Memory B cell (primary cell): ENCODE measurements around the gene EDARADD.
A peak's percentile ranks its signal among the peaks of the same experiment; 100 is the strongest.

Experiments
- ATAC-seq: fragments of 150-1000 bp; cut with Tn5 transposase; 2 replicates; pipeline ENCODE4 v1.10.0; 2021; ENCODE audit warnings: low read depth, mild to moderate bottlenecking, moderate library complexity
- DNase-seq, 2 donors: peaks; one replicate each; pipeline ENCODE4 v3.0.0; 2022; ENCODE audit warnings: low spot score in 2 of 2
- H3K27ac Mint-ChIP-seq: one replicate; pipeline ENCODE4 v1.8.0; 2022; ENCODE audit warnings: mild to moderate bottlenecking, moderate library complexity, mixed read lengths
- H3K27me3 Mint-ChIP-seq: one replicate; pipeline ENCODE4 v1.8.0; 2022; ENCODE audit warnings: mixed read lengths
- H3K36me3 Mint-ChIP-seq: one replicate; pipeline ENCODE4 v1.8.0; 2022; ENCODE audit warnings: mild to moderate bottlenecking, mixed read lengths
- H3K4me1 Mint-ChIP-seq: one replicate; pipeline ENCODE4 v1.8.0; 2022; ENCODE audit warnings: mixed read lengths
- H3K4me3 Mint-ChIP-seq: one replicate; pipeline ENCODE4 v1.8.0; 2022; ENCODE audit warnings: mild to moderate bottlenecking, moderate library complexity, mixed read lengths
- H3K9me3 Mint-ChIP-seq: one replicate; pipeline ENCODE4 v1.8.0; 2022; ENCODE audit warnings: mixed read lengths

The EDARADD gene

DNA sequence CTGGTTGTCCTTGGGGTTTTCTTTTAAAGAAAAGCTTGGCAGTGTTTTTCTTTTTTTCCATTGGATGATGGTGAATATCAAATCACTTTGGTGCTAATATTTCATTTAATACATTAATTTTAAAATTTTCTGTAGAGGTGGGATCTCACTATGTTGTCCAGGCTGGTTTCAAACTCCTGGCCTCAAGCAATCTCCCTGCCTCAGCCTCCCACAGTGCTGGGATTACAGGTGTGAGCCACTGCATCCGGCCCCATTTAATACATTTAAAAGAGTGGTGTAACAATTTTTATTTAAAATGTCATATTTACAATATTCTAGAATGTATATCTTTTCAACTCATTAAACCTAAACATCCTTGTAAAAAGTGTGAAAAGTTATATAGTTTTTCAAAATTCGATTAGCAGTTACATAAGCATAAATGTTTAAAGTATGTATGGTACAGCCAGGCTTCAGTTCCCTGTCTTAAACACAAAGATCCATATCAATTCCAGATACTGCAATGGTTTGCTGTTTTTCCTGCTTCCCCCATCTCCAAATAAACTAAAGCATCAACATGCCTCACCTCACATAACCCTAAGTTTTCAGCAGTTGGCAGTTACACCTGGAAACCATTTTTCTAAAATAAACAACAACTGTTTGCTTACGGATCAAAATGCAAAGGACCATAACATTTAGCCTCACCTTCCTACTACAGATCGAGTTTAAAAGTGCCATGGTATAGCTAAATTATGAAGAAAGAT, 120.8 kb downstream of the EDARADD start:
- ATAC-seq (no peak), DNase-seq (no peak)
- H3K9me3 Mint-ChIP-seq: no peaks in the 10 kb centered on the region
- H3K27ac Mint-ChIP-seq: no peak overlapping the region
- H3K27me3 Mint-ChIP-seq: no peaks in the 10 kb centered on the region
- H3K4me3 Mint-ChIP-seq: no peak overlapping the region
- no peaks in the 10 kb centered on the region for H3K36me3 Mint-ChIP-seq
- H3K4me1 Mint-ChIP-seq: no peaks in the 10 kb centered on the region

DNA sequence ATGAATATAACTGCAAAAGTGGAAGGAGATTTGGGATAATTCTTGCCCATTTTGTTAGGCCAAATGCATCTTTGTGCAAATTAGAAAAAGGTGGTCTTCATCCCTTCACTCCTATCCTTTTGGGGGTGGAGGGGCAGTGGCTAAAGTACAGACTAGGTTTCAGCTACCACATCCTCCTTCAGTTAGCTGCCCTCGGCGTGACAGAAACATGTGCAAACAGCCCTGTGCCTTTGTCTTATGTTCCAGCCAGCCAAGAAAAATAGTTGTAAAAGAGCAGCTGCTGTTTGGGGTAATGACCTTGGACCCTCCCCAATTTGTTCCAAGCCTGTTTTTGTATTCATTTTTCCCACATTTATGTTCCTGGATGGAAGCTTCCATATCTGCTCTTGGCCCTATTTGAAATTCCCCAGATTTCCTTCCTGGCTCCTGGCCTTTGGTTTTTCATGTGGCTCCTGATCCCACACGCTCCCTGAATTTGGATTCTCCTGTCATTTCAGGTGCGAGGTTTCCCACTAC, 121.4 kb downstream of the EDARADD start:
- no peak overlapping the region for H3K27ac Mint-ChIP-seq
- no peaks in the 10 kb centered on the region for H3K36me3 Mint-ChIP-seq

DNA sequence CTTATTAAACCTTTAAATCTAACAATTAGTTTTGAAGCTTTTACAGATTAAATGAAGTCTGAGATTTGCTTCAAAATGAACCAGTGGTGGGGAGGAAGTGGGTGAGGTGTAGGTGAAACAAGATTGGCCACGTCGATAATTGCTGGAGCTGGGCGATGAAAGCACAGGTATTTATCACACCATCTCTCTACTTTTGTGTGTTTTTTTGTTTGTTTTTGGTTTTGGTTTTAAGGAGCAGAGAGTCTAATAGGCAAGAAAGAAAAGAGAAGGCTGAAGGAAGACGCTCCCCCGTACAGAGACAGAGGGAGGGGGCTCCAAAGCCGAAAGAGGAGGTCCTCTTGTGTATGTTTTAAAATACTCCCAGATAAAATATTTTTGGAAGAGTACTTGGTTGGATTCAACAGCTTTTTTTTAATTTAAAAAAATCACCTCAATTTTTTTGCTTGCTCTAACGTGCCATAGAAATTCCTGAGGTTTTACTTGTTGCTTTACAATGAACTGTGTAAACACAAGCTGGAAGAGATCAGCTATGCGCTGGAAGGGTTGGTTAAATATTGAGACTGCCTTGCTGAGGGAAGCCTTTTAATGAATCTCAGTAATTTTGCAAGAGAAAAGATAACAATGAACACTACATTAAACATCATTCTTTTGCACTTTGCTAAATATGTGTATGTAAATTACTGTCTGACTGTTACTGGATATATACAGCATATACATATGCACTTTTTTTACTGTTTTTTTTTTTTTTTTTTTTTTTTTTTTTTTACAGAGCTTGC, 123.0 kb downstream of the EDARADD start:
- Mint-ChIP-seq H3K4me1 (no peaks in the 10 kb centered on the region), H3K27ac (no peak overlapping the region), H3K9me3 (no peaks in the 10 kb centered on the region), H3K4me3 (no peak overlapping the region), H3K27me3 (peaks cover 2% of the 10 kb centered on the region), H3K36me3 (no peaks in the 10 kb centered on the region)
- no peak for ATAC-seq
- no peak for DNase-seq

More for the DNA sequence above, 121.4 kb downstream of the EDARADD start:
- H3K9me3 Mint-ChIP-seq: no peaks in the 10 kb centered on the region
- peaks cover 2% of the 10 kb centered on the region for H3K27me3 Mint-ChIP-seq
- ATAC-seq: no peak
- no peaks in the 10 kb centered on the region for H3K4me1 Mint-ChIP-seq
- no peak overlapping the region for H3K4me3 Mint-ChIP-seq
- no peak for DNase-seq

DNA sequence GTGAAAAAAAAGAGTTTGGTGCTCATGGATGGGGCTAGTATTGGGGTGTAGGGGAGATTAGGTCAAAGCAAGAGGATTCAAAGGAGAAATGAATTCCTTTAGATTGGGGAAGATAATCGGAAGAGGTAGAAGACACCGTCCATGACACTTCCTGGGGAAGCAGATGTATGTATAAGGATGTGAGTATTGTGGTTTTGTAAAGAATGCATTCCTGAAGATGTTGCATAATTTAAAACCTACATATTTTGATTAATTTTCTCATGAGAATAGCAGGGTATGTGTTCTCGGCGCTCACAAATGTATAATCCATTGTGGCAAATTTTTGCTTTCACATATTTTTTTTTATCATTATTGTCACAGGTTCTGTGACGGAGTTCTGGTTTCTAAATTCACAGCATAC, 124.2 kb downstream of the EDARADD start:
- Mint-ChIP-seq H3K27me3 (peaks cover 2% of the 10 kb centered on the region), H3K27ac (no peak overlapping the region), H3K4me3 (no peak overlapping the region), H3K36me3 (no peaks in the 10 kb centered on the region), H3K9me3 (no peaks in the 10 kb centered on the region), H3K4me1 (no peaks in the 10 kb centered on the region)
- ATAC-seq (no peak), DNase-seq (no peak)

DNA sequence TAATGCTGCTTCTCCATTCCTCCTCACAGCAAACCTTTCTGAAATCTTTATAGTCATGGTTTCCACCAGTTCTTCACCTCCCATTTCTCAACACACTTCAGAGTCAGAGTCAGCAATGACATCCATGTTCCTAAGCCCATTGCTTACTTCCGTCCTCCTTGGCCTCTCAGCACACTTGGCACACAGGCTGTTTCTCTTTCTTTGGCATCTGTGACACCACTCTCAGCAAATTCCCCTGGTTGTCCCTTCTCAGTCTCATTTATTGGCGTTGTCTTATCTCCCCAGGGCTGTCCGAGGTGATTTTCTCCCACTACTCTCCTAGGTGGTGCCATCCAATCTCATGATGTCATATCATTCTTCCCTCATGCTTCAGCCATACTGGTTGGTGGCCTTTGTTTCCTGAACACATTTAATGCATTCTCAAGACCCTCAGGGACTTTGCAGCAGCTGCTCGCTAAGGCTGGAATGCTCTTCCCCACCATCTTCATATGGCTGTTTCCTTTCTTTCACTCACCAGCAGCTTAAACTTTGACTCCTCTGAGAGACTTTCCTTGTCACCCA, 126.4 kb downstream of the EDARADD start:
- no peak overlapping the region for H3K4me3 Mint-ChIP-seq
- DNase-seq (no peak), ATAC-seq (no peak)
- no peak overlapping the region for H3K27ac Mint-ChIP-seq
- H3K9me3 Mint-ChIP-seq: no peaks in the 10 kb centered on the region
- no peaks in the 10 kb centered on the region for H3K36me3 Mint-ChIP-seq
- peaks cover 2% of the 10 kb centered on the region for H3K4me1 Mint-ChIP-seq
- peaks cover 2% of the 10 kb centered on the region for H3K27me3 Mint-ChIP-seq

DNA sequence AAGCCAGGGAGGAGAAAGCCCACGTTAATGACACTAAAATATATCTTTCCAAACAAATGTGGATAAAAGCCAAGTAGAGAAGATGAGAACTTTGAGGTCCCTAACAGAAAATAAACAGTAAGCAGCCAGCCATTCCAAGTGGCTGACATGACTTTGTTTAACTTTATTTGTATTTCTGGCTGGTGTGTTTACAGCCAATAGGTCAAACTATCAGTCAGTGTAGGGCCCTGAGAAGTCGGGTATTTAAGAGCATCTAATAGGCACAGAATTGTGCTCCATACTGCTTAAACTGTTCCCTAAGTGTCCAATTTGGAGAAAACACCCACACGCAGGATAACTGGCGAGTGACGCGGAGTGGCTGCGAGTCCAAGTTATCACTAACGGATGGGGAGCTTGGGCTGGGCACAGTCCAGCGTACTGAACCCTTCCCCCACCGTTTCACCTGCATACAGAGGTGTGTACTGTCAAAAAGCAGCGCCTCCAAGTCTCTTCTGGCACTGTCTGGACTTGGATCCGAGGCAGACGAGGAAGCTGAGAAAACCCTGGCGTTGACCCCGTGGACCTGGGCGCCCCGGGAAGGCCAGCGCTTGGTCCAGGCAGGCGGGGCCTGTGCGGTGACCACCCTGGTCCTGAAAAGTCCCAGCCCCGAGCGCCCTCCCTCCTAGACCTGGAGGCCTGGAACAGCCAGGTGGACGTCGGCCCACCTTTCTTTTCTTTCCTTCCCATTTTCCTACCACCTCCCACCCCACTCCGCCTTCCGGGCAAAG, 129.0 kb downstream of the EDARADD start:
- H3K4me1 Mint-ChIP-seq: peaks cover 2% of the 10 kb centered on the region
- H3K27me3 Mint-ChIP-seq: peaks cover 2% of the 10 kb centered on the region
- H3K27ac Mint-ChIP-seq: peak overlapping the region; percentile 96
- H3K4me3 Mint-ChIP-seq: peak overlapping the region; percentile 99
- DNase-seq: peak in 1 of 2 donors; percentile 12
- ATAC-seq: no peak
- H3K9me3 Mint-ChIP-seq: no peaks in the 10 kb centered on the region
- H3K36me3 Mint-ChIP-seq: peaks cover 9% of the 10 kb centered on the region

DNA sequence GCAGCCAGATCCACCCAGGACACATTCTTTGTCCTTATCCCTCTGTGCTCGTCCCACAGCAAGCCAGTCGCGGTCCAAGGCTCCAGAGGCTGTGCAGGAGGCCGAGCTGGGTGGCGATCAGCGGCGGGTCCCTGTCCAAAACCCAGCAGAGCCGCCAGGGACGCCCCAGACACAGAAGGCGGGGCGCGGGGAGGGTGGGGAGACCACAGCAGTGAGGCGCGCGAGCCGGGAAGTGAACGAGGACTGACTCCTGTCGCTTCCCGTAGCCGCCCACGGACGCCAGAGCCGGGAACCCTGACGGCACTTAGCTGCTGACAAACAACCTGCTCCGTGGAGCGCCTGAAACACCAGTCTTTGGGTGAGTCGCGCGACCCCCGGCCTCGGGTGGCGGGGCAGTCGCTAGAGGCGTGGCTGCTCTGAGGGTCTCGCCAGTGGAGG, 129.6 kb downstream of the EDARADD start, which contains the start of gene LGALS8:
LGALS8 (plus strand) TSS at position 279 of the 438 bp plus-strand sequence. CDS start 2,089 bp downstream, outside the sequence.
- H3K36me3 Mint-ChIP-seq: peaks cover 9% of the 10 kb centered on the region
- peaks cover 2% of the 10 kb centered on the region for H3K27me3 Mint-ChIP-seq
- ATAC-seq (peak; percentile 49), DNase-seq (peak; percentile 53 to 69)
- H3K9me3 Mint-ChIP-seq: no peaks in the 10 kb centered on the region
- H3K4me3 Mint-ChIP-seq: peak within 1 kb of the TSS; percentile 99
- peak within 1 kb of the TSS; percentile 96 for H3K27ac Mint-ChIP-seq
- H3K4me1 Mint-ChIP-seq: peaks cover 2% of the 10 kb centered on the region

DNA sequence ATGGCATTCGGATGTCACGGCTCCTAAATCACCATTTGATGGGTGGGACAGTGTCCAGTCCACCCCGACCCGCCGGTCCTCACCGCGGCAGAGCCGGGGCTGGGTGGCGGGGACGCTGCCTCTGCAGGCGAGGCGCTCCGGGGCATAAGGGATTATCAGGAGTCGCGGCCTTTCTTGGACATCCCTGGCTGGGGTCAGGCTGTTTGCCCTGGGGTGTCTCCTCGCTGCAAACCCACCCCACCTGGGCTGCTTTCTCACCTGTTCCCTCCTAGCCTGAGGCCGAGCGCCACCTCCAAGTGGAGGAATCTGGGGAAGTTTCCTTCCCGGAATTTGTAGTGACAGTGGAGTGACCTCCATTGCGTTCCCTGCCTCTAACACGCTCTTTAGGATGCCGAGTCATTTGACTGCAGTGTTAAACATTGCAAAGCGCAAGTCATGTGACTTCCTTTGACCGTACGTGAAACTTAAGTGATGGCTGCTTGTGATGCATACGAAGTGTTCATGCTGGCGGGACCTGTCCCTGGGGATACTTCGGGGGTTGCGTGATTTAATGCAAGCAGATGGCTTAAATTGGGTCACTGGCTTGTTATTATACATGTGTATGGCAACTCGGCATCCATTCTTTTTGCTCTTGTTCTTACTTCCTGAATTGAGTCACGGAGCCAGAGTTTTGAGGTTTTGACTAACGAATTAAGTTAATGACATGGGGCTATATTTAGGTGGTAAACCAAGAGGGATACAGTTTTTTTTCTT, 130.2 kb downstream of the EDARADD start:
- peak; percentile 80 for ATAC-seq
- DNase-seq: peak; percentile 55 to 67
- Mint-ChIP-seq H3K27ac (peak overlapping the region; percentile 96), H3K4me1 (peaks cover 2% of the 10 kb centered on the region), H3K36me3 (peaks cover 9% of the 10 kb centered on the region), H3K27me3 (peaks cover 2% of the 10 kb centered on the region), H3K9me3 (no peaks in the 10 kb centered on the region), H3K4me3 (peak overlapping the region; percentile 99)

DNA sequence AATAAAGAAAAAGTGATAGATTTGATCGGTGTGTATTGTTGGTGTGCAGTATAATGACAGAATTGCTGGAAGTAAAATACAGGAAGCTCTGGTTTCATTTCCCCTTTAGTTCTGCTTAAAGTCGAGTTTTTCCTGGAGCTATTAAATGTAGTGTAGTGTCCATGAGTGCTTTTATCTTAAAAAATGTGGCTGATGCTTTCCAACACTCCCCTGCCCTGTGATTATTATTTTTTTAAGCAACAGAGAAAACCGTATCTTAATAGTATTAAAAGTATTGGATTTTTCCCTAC, 130.8 kb downstream of the EDARADD start:
- peaks cover 9% of the 10 kb centered on the region for H3K36me3 Mint-ChIP-seq
- H3K27ac Mint-ChIP-seq: peak overlapping the region; percentile 96
- DNase-seq: no peak
- no peaks in the 10 kb centered on the region for H3K9me3 Mint-ChIP-seq
- peaks cover 2% of the 10 kb centered on the region for H3K27me3 Mint-ChIP-seq
- peak overlapping the region; percentile 99 for H3K4me3 Mint-ChIP-seq
- peaks cover 2% of the 10 kb centered on the region for H3K4me1 Mint-ChIP-seq
- ATAC-seq: peak; percentile 57

DNA sequence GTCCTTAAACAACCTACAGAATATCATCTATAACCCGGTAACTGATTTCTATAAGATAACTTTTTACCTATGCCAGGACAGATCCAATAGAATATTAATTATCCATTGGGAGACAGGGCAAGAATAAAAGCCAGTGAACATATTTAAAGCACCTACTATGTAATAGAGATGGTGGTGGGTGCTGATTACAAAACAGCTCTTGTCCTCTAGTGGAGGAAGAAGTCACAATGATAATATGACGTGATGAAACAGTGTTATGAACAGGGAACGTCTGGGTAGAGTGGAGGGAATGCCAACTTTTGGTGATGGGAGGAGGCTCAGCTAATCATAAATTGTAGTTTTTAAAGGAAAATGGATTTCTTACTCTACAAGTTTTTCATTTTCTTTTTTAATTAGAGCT, 132.0 kb downstream of the EDARADD start:
- Mint-ChIP-seq H3K27me3 (no peaks in the 10 kb centered on the region), H3K36me3 (peaks cover 17% of the 10 kb centered on the region), H3K4me3 (no peak overlapping the region), H3K27ac (peak overlapping the region; percentile 29), H3K9me3 (no peaks in the 10 kb centered on the region), H3K4me1 (peaks cover 11% of the 10 kb centered on the region)
- no peak for ATAC-seq
- DNase-seq: no peak

DNA sequence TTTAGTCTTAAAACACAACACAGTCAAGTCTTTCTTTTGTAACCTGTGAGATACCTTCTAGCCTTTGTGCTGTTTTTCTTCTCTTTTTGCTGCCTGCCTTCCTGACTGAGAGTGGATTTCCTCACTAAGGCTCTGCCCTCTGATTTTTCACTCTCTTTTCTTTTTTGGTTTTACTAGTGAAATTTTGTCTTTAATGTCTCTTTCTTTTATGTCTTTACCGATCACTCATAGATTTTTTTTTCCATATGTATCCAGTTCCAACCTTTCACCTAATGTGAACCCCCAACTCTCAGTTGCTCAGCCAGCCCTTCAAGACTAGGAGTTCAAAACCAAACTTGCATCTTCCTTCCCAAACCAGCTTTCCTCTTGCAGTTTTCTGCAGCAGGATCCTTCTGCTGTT, 136.2 kb downstream of the EDARADD start:
- Mint-ChIP-seq H3K27me3 (no peaks in the 10 kb centered on the region), H3K36me3 (peaks cover 26% of the 10 kb centered on the region), H3K27ac (no peak overlapping the region), H3K4me3 (no peak overlapping the region), H3K9me3 (no peaks in the 10 kb centered on the region), H3K4me1 (peaks cover 19% of the 10 kb centered on the region)
- DNase-seq (no peak), ATAC-seq (no peak)

DNA sequence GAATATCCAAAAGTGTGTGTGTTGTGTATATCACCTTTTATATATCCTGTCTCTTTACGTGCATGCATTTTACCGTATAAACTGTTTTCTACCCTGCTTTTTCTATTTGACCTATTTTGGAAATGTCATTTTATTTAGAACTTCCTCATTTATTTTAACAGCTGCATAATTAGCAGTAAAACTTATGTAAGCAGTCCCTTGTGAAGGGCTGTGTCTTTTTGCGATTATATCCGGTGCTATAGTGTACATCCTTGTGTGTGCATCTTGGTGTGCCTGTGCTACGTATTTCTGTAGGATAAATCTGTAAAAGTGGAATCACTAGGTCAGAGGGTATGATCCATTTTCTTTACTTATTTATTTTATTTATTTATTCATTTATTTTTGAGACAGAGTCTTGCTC, 136.9 kb downstream of the EDARADD start:
- H3K9me3 Mint-ChIP-seq: no peaks in the 10 kb centered on the region
- H3K36me3 Mint-ChIP-seq: peaks cover 27% of the 10 kb centered on the region

DNA sequence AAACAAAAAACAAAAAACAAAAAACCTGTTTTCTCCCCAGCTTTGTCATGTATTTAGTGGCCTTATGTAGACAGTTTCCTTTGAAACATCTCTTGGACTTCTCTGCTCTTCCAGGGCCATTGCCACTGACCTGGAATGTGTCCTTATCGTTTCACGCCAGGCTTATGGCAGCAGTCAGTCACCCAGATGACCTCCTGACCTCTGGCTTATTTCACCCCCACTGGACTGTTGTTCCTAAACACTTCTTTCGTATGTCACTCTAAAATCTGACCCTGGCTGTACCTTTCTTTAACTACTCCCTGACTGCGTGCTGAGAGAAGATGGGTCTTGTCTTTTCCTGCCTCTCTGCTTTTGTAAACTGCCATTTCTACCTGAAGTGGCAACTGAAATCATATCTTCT, 138.8 kb downstream of the EDARADD start:
- Mint-ChIP-seq H3K27ac (peak overlapping the region; percentile 45), H3K36me3 (peaks cover 22% of the 10 kb centered on the region), H3K27me3 (no peaks in the 10 kb centered on the region), H3K4me1 (peaks cover 21% of the 10 kb centered on the region), H3K4me3 (no peak overlapping the region), H3K9me3 (no peaks in the 10 kb centered on the region)
- ATAC-seq (no peak), DNase-seq (no peak)

More for the DNA sequence above, 136.9 kb downstream of the EDARADD start:
- H3K27me3 Mint-ChIP-seq: no peaks in the 10 kb centered on the region
- DNase-seq (no peak), ATAC-seq (peak; percentile 82)
- H3K27ac Mint-ChIP-seq: no peak overlapping the region
- H3K4me3 Mint-ChIP-seq: no peak overlapping the region
- peaks cover 19% of the 10 kb centered on the region for H3K4me1 Mint-ChIP-seq
